ENCODE results near the gene ARL6IP4.

ARL6IP4 gene

DNA sequence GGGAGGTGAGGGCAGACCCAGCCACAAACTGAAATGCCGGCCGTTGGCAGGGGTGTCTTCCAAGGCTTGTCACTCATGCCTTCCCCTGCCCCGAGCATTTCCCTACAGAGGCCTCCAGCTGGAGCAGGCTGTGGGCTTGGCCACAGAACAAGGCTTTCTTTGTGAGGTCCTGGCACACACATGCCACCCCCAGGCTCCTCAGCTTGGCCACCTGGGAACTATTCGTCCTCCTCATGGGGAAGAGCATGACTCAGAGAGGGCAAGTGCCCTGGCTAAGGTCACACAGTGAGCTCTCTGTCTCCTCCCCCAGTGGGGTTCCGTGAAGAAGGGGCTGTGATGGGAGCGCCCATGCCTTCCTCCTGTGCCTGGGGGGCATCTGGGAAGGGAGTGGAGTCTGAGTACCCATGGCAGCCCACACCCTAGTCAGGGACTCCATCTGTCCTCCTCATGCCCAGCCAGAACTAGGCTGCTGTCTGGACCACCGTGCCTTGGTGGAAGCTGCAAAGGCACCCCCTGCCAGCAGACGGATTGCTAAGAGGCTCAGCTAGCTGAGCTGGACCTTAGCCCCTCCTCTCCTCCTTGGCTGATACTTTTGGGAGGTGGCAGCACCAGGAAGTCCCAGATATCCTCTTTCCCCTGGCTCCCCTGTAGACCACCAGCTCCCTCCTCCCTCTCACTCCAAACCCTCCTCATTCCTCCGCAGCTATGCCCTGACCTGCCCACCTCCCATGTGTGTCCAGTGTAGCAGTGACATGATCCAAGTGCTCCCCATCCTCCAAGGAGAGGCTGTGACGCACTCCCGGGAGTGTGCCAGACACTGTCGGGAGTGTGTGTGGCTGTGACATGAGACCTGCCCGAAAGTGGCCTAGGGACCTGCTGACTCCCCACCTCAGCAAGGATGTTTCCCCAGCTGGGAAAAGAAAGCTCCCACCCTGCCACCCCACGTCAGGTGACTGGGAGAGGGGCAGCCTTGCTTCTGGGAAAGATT lies 35.6 kb upstream of the ARL6IP4 start:
- no peak overlapping the region for H3K27ac ChIP-seq
- no peaks in the 10 kb centered on the region for H3K4me1 ChIP-seq
- TF ChIP-seq CTCF (IDR thresholded peaks at IDR 0.05) = no peak
- no peak overlapping the region for H2AFZ ChIP-seq
- no peaks in the 10 kb centered on the region for H3K36me3 ChIP-seq (ENCODE audit: control insufficient read depth, insufficient read depth, low read length)
- no peaks in the 10 kb centered on the region for H3K27me3 ChIP-seq (ENCODE audit: control insufficient read depth, insufficient read depth, low read length)
- no peak overlapping the region for H3K4me3 ChIP-seq (ENCODE audit: low read depth, low read length)
- H3K9ac ChIP-seq = no peak overlapping the region
- H3K4me2 ChIP-seq (ENCODE audit: low read length) = no peak overlapping the region
- no peaks in the 10 kb centered on the region for H3K9me3 ChIP-seq (ENCODE audit: control insufficient read depth, low read length)
- no peaks in the 10 kb centered on the region for H3K79me2 ChIP-seq

GRCh38 chr12:122946690-122947341 lies 33.7 kb upstream of the ARL6IP4 start:
- peaks cover 1% of the 10 kb centered on the region for H3K79me2 ChIP-seq
- H3K4me3 ChIP-seq (ENCODE audit: low read depth, low read length) = no peak overlapping the region
- no peak overlapping the region for H3K4me2 ChIP-seq (ENCODE audit: low read length)
- no peak overlapping the region for H2AFZ ChIP-seq
- TF ChIP-seq CTCF (IDR thresholded peaks at IDR 0.05) = no peak
- no peak overlapping the region for H3K27ac ChIP-seq
- H3K36me3 ChIP-seq (ENCODE audit: control insufficient read depth, insufficient read depth, low read length) = no peaks in the 10 kb centered on the region
- H3K27me3 ChIP-seq (ENCODE audit: control insufficient read depth, insufficient read depth, low read length) = no peaks in the 10 kb centered on the region
- no peak overlapping the region for H3K9ac ChIP-seq
- H3K4me1 ChIP-seq = no peaks in the 10 kb centered on the region
- no peaks in the 10 kb centered on the region for H3K9me3 ChIP-seq (ENCODE audit: control insufficient read depth, low read length)

DNA sequence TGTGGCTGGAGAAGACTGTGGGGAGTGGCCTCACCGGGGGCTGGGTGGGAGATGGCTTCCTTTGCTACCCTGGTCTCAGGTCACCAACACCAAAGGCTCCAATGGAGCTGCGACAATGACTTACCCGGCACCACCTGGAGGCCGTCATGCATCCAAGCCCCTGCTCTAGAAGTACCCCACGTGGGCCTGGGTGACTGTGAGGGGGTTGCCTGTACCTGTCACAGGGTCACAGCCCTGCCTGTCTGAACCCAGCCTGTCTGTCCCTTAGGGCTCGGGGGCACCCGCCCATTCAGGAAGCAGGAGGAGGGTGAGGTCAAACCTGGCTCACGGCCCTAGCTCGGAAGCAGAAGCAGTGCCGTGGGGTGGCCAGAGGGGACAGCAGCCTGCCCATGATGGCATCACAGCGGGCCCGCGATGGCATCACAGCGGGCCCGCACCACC lies 33.1 kb upstream of the ARL6IP4 start:
- no peak overlapping the region for H3K4me3 ChIP-seq (ENCODE audit: low read depth, low read length)
- no peaks in the 10 kb centered on the region for H3K36me3 ChIP-seq (ENCODE audit: control insufficient read depth, insufficient read depth, low read length)
- no peaks in the 10 kb centered on the region for H3K9me3 ChIP-seq (ENCODE audit: control insufficient read depth, low read length)
- H3K27me3 ChIP-seq (ENCODE audit: control insufficient read depth, insufficient read depth, low read length) = no peaks in the 10 kb centered on the region
- TF ChIP-seq CTCF (IDR thresholded peaks at IDR 0.05) = no peak
- peaks cover 6% of the 10 kb centered on the region for H3K79me2 ChIP-seq
- H2AFZ ChIP-seq = no peak overlapping the region
- H3K4me2 ChIP-seq (ENCODE audit: low read length) = no peak overlapping the region
- H3K27ac ChIP-seq = no peak overlapping the region
- H3K9ac ChIP-seq = no peak overlapping the region
- H3K4me1 ChIP-seq = no peaks in the 10 kb centered on the region

GRCh38 chr12:122948605-122949004 lies 31.9 kb upstream of the ARL6IP4 start:
- H3K4me1 ChIP-seq = no peaks in the 10 kb centered on the region
- H3K9ac ChIP-seq = no peak overlapping the region
- H3K79me2 ChIP-seq = peaks cover 6% of the 10 kb centered on the region
- no peak for TF ChIP-seq CTCF (IDR thresholded peaks at IDR 0.05)
- no peak overlapping the region for H3K4me3 ChIP-seq (ENCODE audit: low read depth, low read length)
- H3K27me3 ChIP-seq (ENCODE audit: control insufficient read depth, insufficient read depth, low read length) = no peaks in the 10 kb centered on the region
- H3K4me2 ChIP-seq (ENCODE audit: low read length) = no peak overlapping the region
- H3K27ac ChIP-seq = no peak overlapping the region
- H3K36me3 ChIP-seq (ENCODE audit: control insufficient read depth, insufficient read depth, low read length) = no peaks in the 10 kb centered on the region
- no peaks in the 10 kb centered on the region for H3K9me3 ChIP-seq (ENCODE audit: control insufficient read depth, low read length)
- no peak overlapping the region for H2AFZ ChIP-seq

All from parathyroid adenoma (tissue), 2 donors.